ENCODE measurements around the gene ARHGAP35. TPM values are rescaled to one million over a fixed set of nuclear protein-coding genes. Genes with fewer than 3 reads are reported as not detected.
A peak's percentile ranks its signal among the peaks of the same experiment; 100 is the strongest.

ARHGAP35 gene
- total and polyA plus RNA-seq, 10 of the 15 experiments (the other 5 are each of a cell fraction or from before 2014, with no cell fraction given): 0.85 to 29.9 (median 11.5) TPM

DNA sequence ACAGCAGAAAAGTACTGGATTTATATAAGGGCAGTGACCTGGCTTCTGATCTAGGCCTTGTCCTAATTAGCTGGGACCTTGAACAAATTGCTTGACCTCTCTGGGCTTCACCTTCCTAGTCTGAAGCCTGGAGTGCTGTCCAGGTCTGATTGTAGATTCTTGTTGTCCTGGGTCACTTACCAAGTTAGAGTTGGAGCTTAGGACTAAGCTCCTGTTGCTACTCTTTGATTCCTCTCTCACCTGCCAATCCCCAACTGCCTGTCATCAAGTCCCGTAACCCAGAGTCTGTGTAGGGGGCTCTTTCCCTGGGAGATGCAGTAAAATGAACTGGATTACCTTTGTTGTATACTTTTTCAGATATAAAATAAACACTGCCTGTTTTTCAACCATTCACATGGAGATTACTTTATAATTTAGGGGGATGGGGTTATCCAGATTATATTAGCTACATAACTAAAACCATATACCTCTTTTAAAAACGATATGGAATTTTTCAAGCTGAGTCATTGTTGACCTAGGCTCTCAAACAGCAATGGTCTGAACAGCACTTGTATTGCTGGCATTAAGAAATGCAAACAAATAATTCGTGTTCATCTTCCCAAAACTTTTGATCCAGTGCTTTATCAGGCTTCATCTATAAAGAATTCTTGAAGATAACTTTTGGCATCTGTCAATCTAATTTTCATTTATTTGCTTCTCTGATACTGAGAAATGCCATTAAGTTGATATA lies 5.8 kb downstream of the ARHGAP35 start:
- Histone ChIP-seq H3K27me3 (replicated peaks in 1 of 2; ENCODE audit: control insufficient read depth in 2 of 2, insufficient read depth in 2 of 2, low read length in 1 of 2) (no peaks in the 10 kb centered on the region), H3K79me2 (ENCODE audit: control insufficient read depth, insufficient read depth, low read length) (peaks cover 90% of the 10 kb centered on the region), H3K27ac (ENCODE audit: control insufficient read depth, insufficient read depth) (no peak overlapping the region), H3K4me1 (ENCODE audit: control insufficient read depth, insufficient read depth, low read length) (no peaks in the 10 kb centered on the region; the same call in 1 of the 2 replicates), H3K9ac (ENCODE audit: control insufficient read depth, insufficient read depth, low read length) (no peak overlapping the region), H3K4me3 (0 out of 2 replicates have a peak overlapping the region, but pooled peaks have one; percentile 19), H4K20me1 (ENCODE audit: control insufficient read depth, insufficient read depth) (peaks cover 6% of the 10 kb centered on the region), H2AFZ (ENCODE audit: control insufficient read depth, low read depth, low read length) (no peak overlapping the region), H3K9me3 (replicated peaks; ENCODE audit: control insufficient read depth, insufficient read depth, low read length) (no peaks in the 10 kb centered on the region; the same call in 2 of the 3 replicates), H3K4me2 (ENCODE audit: control insufficient read depth, insufficient read depth) (peak overlapping the region; percentile 45), H3K36me3 (ENCODE audit: control insufficient read depth in 2 of 2, insufficient read depth in 2 of 2, low read length in 1 of 2) (peaks cover 0 to 2% of the 10 kb centered on the region in 2 experiments; a peak in 1 of 4 replicates)
- ATAC-seq (no peak), FAIRE-seq (no peak), DNase-seq (ENCODE audit: low read depth, low spot score) (no peak)
- BruUV-seq (replicated peaks): TSS peak; percentile 1
- RAD21 ChIA-PET (ENCODE audit: unreplicated experiment): interaction anchor here (0.5 to 1.2 kb wide), 3 partner anchors 119 to 482 kb away, joined by 3 to 4 read pairs (median 3); partner anchors contain the start of gene DHX34
- SMC1A ChIA-PET (ENCODE audit: uncharacterized antibody, unreplicated experiment): interaction anchor here (0.8 to 2.4 kb wide), 4 partner anchors 19 to 147 kb away, joined by 3 to 9 read pairs (median 4); no protein-coding TSS in a partner anchor
- in situ Hi-C loops (cut with MboI) (no loop called here), intact Hi-C loops (cut with micrococcal nuclease; ENCODE audit: unreplicated experiment) (no loop called here)
- CTCF ChIA-PET: interaction anchor here (0.7 to 4.2 kb wide), 4 partner anchors 10 to 146 kb away, joined by 3 to 17 read pairs (median 6); no protein-coding TSS in a partner anchor
- WGBS (ENCODE audit: insufficient coverage, insufficient replicate concordance, low lambda C conversion rate, missing lambda C conversion rate): 58% methylated on average over 3 of the region's 3 CpGs
- POLR2A ChIA-PET: interaction anchor here (0.6 to 1.2 kb wide), 2 partner anchors 88 to 243 kb away, joined by 3 read pairs; no protein-coding TSS in a partner anchor
- TF ChIP-seq, protein P1, sequence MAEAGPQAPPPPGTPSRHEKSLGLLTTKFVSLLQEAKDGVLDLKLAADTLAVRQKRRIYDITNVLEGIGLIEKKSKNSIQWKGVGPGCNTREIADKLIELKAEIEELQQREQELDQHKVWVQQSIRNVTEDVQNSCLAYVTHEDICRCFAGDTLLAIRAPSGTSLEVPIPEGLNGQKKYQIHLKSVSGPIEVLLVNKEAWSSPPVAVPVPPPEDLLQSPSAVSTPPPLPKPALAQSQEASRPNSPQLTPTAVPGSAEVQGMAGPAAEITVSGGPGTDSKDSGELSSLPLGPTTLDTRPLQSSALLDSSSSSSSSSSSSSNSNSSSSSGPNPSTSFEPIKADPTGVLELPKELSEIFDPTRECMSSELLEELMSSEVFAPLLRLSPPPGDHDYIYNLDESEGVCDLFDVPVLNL (IDR thresholded peaks at IDR 0.05; ENCODE audit: low read depth, low read length): no peak

DNA sequence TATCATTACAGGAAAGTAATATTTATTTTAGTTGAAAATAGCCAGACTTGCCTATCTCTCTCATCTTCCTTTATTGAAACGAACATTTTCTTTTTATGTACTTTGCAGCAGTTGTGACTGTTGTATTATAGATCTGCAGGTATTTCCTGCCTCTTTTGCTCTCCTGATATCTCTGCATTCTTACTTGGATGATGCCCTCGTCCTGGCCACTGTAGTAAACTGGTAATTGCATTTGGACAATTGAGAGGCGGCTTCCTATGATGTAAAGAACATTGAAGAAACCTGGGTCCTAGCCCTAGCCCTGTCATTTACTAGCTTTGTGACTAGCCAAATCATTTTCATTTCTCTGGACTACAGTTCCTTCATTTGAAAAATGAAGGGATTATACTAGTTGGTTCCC lies 6.4 kb downstream of the ARHGAP35 start:
- ChIA-PET SMC1A (ENCODE audit: uncharacterized antibody, unreplicated experiment) (interaction anchor here (1.2 to 2.4 kb wide), 2 partner anchors 18 to 47 kb away, joined by 3 to 9 read pairs; no protein-coding TSS in a partner anchor), CTCF (interaction anchor here (1.0 to 4.2 kb wide), 4 partner anchors 11 to 146 kb away, joined by 4 to 17 read pairs (median 6); no protein-coding TSS in a partner anchor), RAD21 (ENCODE audit: unreplicated experiment) (interaction anchor here (1.2 kb wide), 1 partner anchor 146 kb away, joined by 4 read pairs; no protein-coding TSS in a partner anchor), POLR2A (interaction anchor here (1.2 kb wide), 1 partner anchor 87 kb away, joined by 3 read pairs; no protein-coding TSS in a partner anchor)
- ATAC-seq (no peak), DNase-seq (ENCODE audit: low read depth, low spot score) (no peak), FAIRE-seq (no peak)
- BruUV-seq (replicated peaks): no TSS peak
- Histone ChIP-seq H3K36me3 (ENCODE audit: control insufficient read depth in 2 of 2, insufficient read depth in 2 of 2, low read length in 1 of 2) (peaks cover 0 to 2% of the 10 kb centered on the region in 2 experiments; a peak in 1 of 4 replicates), H3K27me3 (replicated peaks in 1 of 2; ENCODE audit: control insufficient read depth in 2 of 2, insufficient read depth in 2 of 2, low read length in 1 of 2) (no peaks in the 10 kb centered on the region), H3K4me2 (ENCODE audit: control insufficient read depth, insufficient read depth) (0 out of 2 replicates have a peak overlapping the region, but pooled peaks have one; percentile 30), H3K9ac (ENCODE audit: control insufficient read depth, insufficient read depth, low read length) (no peak overlapping the region), H3K4me3 (no peak overlapping the region), H3K9me3 (replicated peaks; ENCODE audit: control insufficient read depth, insufficient read depth, low read length) (no peaks in the 10 kb centered on the region; the same call in 2 of the 3 replicates), H3K79me2 (ENCODE audit: control insufficient read depth, insufficient read depth, low read length) (peaks cover 85% of the 10 kb centered on the region), H4K20me1 (ENCODE audit: control insufficient read depth, insufficient read depth) (peaks cover 6% of the 10 kb centered on the region), H3K27ac (ENCODE audit: control insufficient read depth, insufficient read depth) (no peak overlapping the region), H3K4me1 (ENCODE audit: control insufficient read depth, insufficient read depth, low read length) (no peaks in the 10 kb centered on the region; the same call in 1 of the 2 replicates), H2AFZ (ENCODE audit: control insufficient read depth, low read depth, low read length) (no peak overlapping the region)
- in situ Hi-C loops (cut with MboI) (no loop called here), intact Hi-C loops (cut with micrococcal nuclease; ENCODE audit: unreplicated experiment) (no loop called here)
- no peak for TF ChIP-seq CHD4 (IDR thresholded peaks at IDR 0.05)
- 67% methylated on average over 3 of the region's 3 CpGs for WGBS (ENCODE audit: insufficient coverage, insufficient replicate concordance, low lambda C conversion rate, missing lambda C conversion rate)

Measured in GM12878 (cell line).